HG03159 (cell line): ENCODE data around the gene POLR2J.
"Not testable (repeated sequence)": the region's sequence is repeated elsewhere in the genome, so short reads cannot be mapped to it uniquely, and the experiment has no call there.

Experiments
- ATAC-seq: cut with Tn5 transposase; IDR thresholded peaks from one replicate; pipeline ENCODE4 v1.9.1; 2021; ENCODE audit warnings: mild to moderate bottlenecking, moderate library complexity; ENCODE audit not compliant: unreplicated experiment

Gene POLR2J

DNA sequence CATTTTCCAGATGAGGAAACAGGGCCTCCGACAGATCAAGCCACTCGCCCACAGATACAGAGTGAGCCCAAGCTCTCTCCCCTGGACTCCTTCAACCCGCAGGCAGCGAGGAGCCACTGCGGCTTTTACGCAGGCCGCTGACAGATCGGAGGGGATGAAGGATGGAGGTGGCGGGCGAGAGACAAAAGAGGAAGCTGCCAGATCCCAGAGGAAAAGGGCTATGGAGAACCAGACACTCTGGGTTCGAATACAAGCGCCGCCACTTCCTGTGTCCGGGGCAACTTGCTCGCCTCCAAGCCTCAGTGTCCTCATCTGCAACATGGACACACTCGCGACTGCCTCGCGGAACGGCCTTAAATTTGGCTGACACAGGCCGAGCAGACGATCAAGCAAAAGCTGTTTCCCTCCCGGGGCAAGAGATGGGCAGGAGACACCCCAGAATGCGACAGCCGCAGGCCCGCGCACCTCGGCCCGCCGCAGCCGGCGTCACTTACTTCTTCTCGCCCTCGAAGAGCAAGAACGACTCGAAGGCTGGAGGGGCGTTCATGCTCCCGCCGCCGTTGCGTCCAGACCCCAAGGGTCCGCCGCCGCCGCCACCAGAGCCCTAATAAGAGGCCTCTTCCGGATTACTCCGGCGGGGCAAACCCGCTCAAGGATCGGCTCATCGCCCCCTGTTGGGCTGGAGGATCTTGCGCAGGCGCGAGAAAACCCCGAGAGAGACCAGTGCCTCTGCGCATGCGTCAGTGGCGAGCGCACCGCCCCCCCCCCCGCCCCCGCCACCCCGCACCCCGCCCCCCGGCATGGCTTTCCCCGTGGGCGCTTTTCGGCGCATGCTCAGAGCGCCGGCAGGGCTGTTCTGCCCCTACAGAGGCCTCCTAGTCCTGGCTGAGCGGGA lies at the start of gene POLR2J:
Gene POLR2J, minus strand, starts transcription at position 609 of the 895 bp plus-strand sequence. Its CDS starts 62 bp downstream, at position 547.
- ATAC-seq, result peak; percentile 77

GRCh38 chr7:102527822-102528793 lies 49.4 kb upstream of the POLR2J start:
- ATAC-seq, result not testable (repeated sequence)

DNA sequence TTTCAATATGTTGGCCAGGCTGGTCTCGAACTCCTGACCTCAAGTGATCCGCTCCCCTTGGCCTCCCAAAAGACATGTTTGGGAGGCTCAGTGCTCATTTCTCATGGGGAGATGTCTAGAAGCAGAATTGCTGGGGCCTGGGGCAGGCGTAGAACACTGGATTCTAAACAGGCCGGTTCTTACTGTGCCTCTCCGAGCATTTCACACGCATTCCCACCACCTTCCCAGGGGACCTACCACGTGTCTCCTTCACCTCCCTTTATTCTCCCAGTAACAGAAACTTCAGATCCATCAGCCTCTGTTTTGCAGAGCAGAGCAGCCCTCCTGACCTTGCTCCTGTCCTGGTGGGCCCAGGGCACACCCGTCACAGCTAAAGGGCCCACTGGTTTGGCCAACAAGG lies 48.5 kb upstream of the POLR2J start:
- ATAC-seq, result not testable (repeated sequence)

DNA sequence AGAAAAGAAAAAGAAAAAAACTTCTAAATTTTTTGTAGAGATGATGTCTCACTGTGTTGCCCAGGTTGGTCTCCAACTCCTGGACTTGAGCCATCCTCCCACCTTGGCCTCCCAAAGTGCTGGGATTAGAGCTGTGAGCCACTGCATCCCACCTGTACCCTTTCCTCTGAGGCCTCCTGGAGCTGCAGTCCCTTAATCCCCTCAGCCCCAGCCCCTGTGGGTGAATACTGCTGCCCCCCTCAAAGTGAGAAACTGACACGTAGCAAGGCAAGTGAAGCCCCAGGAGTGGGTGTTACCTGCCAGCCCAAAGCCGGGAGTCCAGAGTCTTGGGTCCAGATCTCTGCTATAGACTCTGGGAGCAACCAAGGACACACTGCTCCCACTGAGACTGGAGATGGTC lies 46.1 kb upstream of the POLR2J start:
- ATAC-seq, result not testable (repeated sequence)

DNA sequence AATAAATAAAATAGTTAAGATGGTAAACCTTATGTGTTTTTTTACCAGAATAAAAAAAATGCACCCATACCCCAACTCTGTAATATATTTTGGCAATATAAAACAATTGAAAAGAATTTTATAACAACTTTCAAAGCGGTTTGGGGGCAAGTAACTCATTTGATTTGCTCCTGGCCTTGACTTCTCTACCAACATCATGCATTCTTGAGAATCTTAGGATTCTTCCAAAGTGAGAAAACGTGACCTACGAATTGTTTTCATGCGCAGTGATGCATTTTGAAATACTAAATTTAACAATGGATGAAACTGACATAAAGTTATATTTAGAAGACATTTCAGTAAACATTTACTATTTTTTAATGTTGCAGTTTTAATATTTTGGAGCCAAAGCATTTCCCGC lies 42.1 kb upstream of the POLR2J start:
- not testable (repeated sequence) for ATAC-seq

DNA sequence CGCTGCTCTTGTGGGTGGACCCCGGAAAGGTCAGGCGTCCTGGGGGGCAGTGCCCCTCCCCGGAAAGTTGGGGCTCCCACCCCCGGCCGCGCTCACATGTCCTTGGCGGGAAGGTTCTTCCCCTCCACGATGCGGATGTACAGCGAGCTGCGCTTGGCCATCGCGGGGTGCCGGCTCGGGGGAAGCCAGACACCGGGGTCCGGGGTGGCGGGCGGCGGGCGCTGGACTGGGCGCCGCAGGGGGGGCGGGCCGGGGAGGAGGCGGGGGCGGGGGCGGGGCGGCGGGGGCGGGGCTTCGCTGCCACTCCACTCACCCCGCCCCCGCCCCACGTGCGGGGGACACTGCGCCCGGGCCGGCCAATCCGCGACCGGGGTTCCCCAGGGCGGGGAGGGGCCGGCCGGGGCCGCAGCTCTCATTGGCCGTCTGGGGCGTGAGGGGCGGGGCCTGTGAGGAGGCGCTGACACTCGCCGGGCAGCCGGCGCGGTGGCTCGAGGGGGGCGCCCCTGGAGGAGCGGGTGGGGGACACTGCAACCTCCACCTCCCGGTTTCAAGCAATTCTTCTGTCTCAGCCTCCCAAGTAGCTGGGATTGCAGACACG lies 38.9 kb upstream of the POLR2J start, which contains the start of gene RASA4B:
Gene RASA4B, minus strand, starts transcription at position 228 of the 598 bp plus-strand sequence. Its CDS starts 67 bp downstream, at position 161.
- peak; percentile 67 for ATAC-seq

DNA sequence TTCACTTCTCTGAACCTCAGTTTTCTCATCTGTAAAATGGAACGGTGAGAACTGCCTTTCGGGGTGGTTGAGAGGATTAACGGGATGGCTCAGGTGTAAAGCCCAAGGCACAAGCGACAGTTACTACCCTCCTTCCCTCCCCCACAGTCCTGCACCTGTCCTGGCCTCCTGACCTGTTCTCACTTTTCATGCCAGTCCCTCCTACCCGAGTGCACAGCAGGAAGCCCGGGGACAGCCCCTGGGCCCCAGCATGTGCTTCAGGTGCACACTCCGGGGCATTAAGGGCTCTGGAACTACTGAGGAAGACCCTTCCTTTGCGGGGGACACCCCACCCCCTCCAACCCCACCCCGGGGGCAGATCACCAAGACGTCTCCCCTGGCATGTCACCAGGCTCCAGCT lies 38.2 kb upstream of the POLR2J start:
- ATAC-seq, result not testable (repeated sequence)

DNA sequence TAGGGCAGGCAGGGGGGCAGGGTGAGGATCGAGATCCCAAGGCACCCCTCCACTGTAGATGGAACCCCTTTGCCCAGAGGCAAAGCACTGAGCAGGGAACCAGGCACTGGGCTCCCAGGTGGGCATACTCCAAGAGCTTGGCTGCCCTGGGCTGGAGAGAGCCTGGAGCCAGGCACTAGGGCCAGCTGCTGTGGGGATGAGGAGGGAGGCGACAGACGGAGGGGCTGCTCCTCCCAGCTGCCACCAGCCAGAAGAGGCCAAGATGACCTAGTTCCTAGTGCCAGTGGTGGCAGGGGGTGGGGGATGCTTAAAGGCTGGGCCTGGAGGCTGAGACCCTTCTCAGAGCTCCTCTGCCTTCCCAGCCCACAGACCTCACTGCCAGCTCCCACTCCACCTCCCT lies 37.2 kb upstream of the POLR2J start:
- not testable (repeated sequence) for ATAC-seq

- peak; percentile 62 for ATAC-seq
Observed at GRCh38 chr7:102514881-102515721, 36.4 kb upstream of the POLR2J start.

DNA sequence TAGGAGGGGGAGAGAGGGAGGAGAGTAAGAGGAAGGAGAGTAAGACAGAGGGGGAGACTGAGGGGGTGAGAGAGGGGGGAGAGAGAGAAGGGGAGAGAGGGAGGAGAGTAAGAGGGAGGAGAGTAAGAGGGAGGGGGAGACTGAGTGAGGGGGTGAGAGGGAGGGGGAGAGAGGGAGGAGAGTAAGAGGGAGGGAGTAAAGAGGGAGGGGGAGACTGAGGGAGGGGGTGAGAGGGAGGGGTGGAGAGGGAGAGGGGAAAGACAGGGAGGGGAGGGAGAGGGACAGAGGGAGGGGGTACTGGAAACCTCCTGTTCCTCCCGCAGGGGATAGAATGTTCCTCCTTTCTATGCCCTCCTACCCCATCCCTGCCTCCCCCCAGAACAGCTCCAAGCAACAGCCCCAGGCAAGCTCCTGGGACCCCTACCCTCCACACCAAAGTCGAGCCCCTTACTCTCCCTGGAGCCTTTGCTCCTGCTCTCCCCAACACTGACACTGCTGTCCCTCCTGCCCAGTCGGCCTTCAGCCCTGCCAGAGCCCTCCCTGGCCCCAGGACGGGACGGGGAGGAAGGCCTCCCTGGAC lies 34.0 kb upstream of the POLR2J start:
- not testable (repeated sequence) for ATAC-seq

DNA sequence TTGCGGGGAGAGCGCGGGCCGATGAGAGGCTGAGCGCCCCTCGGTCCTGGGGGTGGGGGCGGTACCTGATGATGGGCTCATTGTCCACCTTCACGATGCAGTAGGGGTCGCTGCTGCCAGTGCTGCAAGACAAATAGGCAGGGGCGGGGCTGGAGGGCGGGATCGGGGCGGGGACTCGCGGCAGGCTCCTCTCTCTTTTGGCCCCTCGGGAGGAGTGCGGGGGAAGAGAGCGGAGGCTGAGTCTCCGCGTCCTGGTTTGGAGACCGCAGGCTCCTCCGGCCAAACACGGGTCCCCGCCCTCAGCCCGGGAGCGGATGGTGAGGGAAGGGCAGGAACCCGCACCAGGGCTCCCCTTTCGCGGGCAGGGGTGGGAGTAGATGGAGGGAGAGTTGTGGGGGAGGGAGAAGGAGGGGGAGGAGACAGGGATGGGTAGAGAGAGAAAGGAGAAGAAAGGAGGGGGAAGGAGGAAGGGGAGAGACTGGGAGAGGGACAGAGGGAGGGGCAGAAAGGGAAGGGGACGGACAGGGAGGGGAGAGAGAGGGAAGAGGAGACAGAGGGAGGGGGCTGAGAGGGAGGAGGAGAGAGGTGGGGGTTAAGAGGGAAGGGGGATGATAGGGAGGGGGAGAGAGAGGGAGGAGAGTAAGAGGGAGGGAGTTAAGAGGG lies 33.3 kb upstream of the POLR2J start:
- peak; percentile 50 for ATAC-seq

- ATAC-seq, result not testable (repeated sequence)
Observed at GRCh38 chr7:102510575-102510974, 31.9 kb upstream of the POLR2J start.

GRCh38 chr7:102507410-102508088 lies 28.8 kb upstream of the POLR2J start:
- ATAC-seq, result not testable (repeated sequence)

GRCh38 chr7:102505298-102506185 lies 26.8 kb upstream of the POLR2J start:
- not testable (repeated sequence) for ATAC-seq

DNA sequence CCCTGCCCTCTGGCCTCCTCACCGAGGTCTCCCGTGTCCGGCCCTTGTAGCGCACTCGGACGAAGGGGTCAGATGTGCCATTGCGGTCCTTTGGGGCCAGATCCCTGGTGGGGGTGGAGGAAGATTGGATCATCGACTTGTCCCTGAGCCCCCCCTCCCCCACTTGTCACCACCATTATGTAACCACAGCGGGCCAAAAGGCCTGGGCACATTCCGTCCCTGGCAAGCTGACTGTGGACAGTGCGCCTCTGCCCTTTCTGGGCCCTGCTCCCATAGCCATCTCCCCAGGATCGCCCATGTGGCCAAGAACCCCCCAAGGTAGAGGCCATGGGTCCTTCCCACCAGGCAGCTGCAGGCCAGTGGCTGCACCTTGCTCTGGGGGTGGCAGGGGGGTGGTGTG lies 24.4 kb upstream of the POLR2J start:
- ATAC-seq, result not testable (repeated sequence)

DNA sequence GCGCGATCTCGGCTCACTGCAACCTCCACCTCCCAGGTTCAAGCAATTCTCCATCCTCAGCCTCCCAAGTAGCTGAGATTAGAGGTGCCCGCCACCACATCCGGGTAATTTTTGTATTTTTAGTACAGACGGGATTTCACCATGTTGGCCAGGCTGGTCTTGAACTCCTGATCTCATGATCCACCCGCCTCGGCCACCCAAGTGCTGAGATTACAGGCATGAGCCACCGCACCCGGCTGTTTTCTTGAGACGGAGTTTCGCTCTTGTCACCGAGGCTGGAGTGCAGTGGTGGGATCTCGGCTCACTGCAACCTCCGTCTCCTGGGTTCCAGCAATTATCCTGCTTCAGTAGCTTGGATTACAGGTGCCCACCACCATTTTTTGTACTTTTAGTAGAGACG lies 19.6 kb upstream of the POLR2J start:
- ATAC-seq, result not testable (repeated sequence)

DNA sequence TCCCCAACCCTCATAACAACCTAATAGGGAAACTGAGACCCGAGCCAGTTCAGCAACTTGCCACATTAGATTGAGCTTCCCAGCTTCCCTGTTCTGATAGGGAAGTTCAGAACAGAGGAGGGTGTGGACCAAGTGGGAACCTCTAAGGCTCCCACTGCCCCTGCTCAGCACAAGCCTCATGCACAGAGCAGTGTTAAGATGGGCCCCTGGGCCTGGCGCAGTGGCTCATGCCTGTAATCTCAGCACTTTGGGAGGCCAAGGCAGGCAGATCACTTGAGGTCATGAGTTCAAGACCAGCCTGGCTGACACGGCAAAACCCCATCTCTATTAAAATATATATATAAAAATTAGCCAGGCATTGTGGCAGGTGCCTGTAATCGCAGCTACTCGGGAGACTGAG lies 18.6 kb upstream of the POLR2J start:
- not testable (repeated sequence) for ATAC-seq
